Neural cell (in vitro differentiated cells): ENCODE results near the gene OSBP2. TPM values are rescaled to one million over a fixed set of nuclear protein-coding genes. Genes with fewer than 3 reads are reported as not detected.

ENCODE experiments used
- H2AFZ ChIP-seq: fragments of 200-600, 300-800 bp; sonication (generic), shearing (Covaris generic); 2 replicates; pipeline ENCODE4 v1.6.0; 2014; ENCODE audit warnings: low read depth, mild to moderate bottlenecking, antibody characterized with exemption, low read length, moderate library complexity
- H3F3A ChIP-seq: fragments of 200-600 bp; shearing (Covaris generic); 2 replicates; pipeline ENCODE4 v1.6.1; 2016; ENCODE audit warnings: mild to moderate bottlenecking, moderate library complexity, mixed read lengths, antibody characterized with exemption, low read length; ENCODE audit not compliant: insufficient read depth, poor library complexity, severe bottlenecking
- H3K27ac ChIP-seq: fragments of 200-600, 300-800 bp; sonication (generic), shearing (Covaris generic); 2 replicates; pipeline ENCODE4 v1.5.1; 2014; ENCODE audit warnings: mild to moderate bottlenecking, low read length, moderate library complexity
- H3K27me3 ChIP-seq: fragments of 300-800, 200-600 bp; sonication (generic), shearing (Covaris generic); 2 replicates; pipeline ENCODE4 v1.6.0; 2014; ENCODE audit warnings: mild to moderate bottlenecking, low read depth, low read length, moderate library complexity; ENCODE audit not compliant: insufficient read depth
- H3K36me3 ChIP-seq: fragments of 300-800, 200-600 bp; sonication (generic), shearing (Covaris generic); 2 replicates; pipeline ENCODE4 v1.5.1; 2014; ENCODE audit warnings: mild to moderate bottlenecking, antibody characterized with exemption, low read length, moderate library complexity; ENCODE audit not compliant: insufficient read depth
- H3K4me2 ChIP-seq: fragments of 300-800, 200-600 bp; sonication (generic), shearing (Covaris generic); 2 replicates; pipeline ENCODE4 v1.6.0; 2014; ENCODE audit warnings: mild to moderate bottlenecking, low read length
- H3K4me3 ChIP-seq: fragments of 300-800, 200-600 bp; sonication (generic), shearing (Covaris generic); 2 replicates; pipeline ENCODE4 v1.5.1; 2014; ENCODE audit warnings: mild to moderate bottlenecking, low read length, moderate library complexity
- H3K79me2 ChIP-seq: fragments of 200-600 bp; shearing (Covaris generic); replicated peaks from 2 replicates; pipeline ENCODE4 v1.6.0; 2014; ENCODE audit warnings: mild to moderate bottlenecking, low read length, moderate library complexity; ENCODE audit not compliant: insufficient read depth
- H3K9ac ChIP-seq: fragments of 300-800, 200-600 bp; sonication (generic), shearing (Covaris generic); 2 replicates; pipeline ENCODE4 v1.6.1; 2016; ENCODE audit warnings: mild to moderate bottlenecking, low read length, mixed read lengths
- H3K9me2 ChIP-seq: fragments of 200-600 bp; shearing (Covaris generic); 2 replicates; pipeline ENCODE4 v1.6.1; 2016; ENCODE audit warnings: mild to moderate bottlenecking, low read length, mixed read lengths; ENCODE audit not compliant: insufficient read depth
- H3K9me3 ChIP-seq: fragments of 200-600, 300-800 bp; sonication (generic), shearing (Covaris generic); 2 replicates; pipeline ENCODE4 v1.6.1; 2016; ENCODE audit warnings: mild to moderate bottlenecking, mixed run types, low read length, moderate library complexity, mixed read lengths
- H4K20me1 ChIP-seq: fragments of 200-600 bp; shearing (Covaris generic); 2 replicates; pipeline ENCODE4 v1.6.1; 2016; ENCODE audit warnings: mild to moderate bottlenecking, mixed run types; ENCODE audit not compliant: insufficient read depth
- EP300 ChIP-seq: fragments of 450-650 bp; conservative IDR thresholded peaks from 2 replicates; pipeline ENCODE4 v1.6.1; 2014; ENCODE audit warnings: antibody characterized with exemption, mild to moderate bottlenecking, moderate library complexity; ENCODE audit not compliant: poor library complexity, severe bottlenecking
- EZH2 ChIP-seq: fragments of 200-600, 300-800 bp; shearing (Covaris generic), sonication (generic); IDR thresholded peaks from 2 replicates; pipeline ENCODE4 v1.6.1; 2014; ENCODE audit warnings: antibody characterized with exemption, low read length, borderline replicate concordance, mild to moderate bottlenecking; ENCODE audit not compliant: insufficient read depth, poor library complexity, severe bottlenecking
- MXI1 ChIP-seq: fragments of 450-650 bp; conservative IDR thresholded peaks from 2 replicates; pipeline ENCODE4 v1.6.1; 2014; ENCODE audit warnings: antibody characterized with exemption, mild to moderate bottlenecking; ENCODE audit not compliant: poor library complexity, severe bottlenecking
- POLR2AphosphoS5 ChIP-seq: IDR thresholded peaks from 2 replicates; pipeline ENCODE4 v1.6.1; 2012
- RAD21 ChIP-seq: fragments of 450-650 bp; conservative IDR thresholded peaks from 2 replicates; pipeline ENCODE4 v1.6.1; 2014; ENCODE audit warnings: antibody characterized with exemption, mild to moderate bottlenecking, moderate library complexity
- SMC3 ChIP-seq: fragments of 450-650 bp; conservative IDR thresholded peaks from 2 replicates; pipeline ENCODE4 v1.6.1; 2014; ENCODE audit warnings: antibody characterized with exemption, mild to moderate bottlenecking, moderate library complexity; ENCODE audit not compliant: poor library complexity
- TAF1 ChIP-seq: IDR thresholded peaks from 2 replicates; pipeline ENCODE4 v1.6.1; 2012; ENCODE audit warnings: low read depth
- polyA plus RNA-seq: library from polyadenylated mRNA; depleted of rRNA; stranded (reverse); fragments of >200 nt; gene quantifications from 2 replicates; pipeline ENCODE4 v1.2.3, GENCODE V29; 2014
- TF ChIP-seq, protein P1 (sequence below): IDR thresholded peaks from 2 replicates; pipeline ENCODE4 v1.6.1; 2012; ENCODE audit warnings: borderline replicate concordance
- TF ChIP-seq, protein P2 (sequence below): fragments of 450-650 bp; IDR thresholded peaks from 2 replicates; pipeline ENCODE4 v1.5.1; 2014; ENCODE audit warnings: antibody characterized with exemption, mild to moderate bottlenecking, moderate library complexity; ENCODE audit not compliant: poor library complexity, severe bottlenecking

Gene OSBP2
- polyA plus RNA-seq, 1 donor from 2014 or later, result 8.7 TPM

DNA sequence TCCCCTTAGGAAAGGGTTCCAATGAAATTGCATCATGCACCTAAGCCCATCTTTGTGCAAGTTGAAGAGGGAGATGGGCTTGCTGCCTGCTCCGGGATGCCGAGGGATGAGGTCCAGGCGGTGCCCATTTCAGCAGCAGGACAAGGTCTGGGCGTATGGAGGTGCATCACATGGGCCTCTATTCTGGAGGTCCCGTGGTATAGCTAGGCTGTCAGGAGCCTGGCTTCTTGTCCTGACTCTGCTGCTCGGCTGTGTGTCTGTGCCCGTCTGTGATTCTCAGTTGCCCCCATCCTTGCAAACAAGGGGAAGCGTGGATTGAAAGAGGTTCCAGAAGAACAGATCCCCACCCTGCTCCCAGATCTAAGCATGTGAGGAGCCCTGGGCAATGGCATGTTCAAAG lies 130.0 kb downstream of the OSBP2 start:
- H3K36me3 ChIP-seq, result no peaks in the 10 kb centered on the region
- no peaks in the 10 kb centered on the region for H3K9me2 ChIP-seq
- H4K20me1 ChIP-seq, result no peaks in the 10 kb centered on the region
- H3K4me2 ChIP-seq, result no peak overlapping the region
- no peak for TF ChIP-seq EP300
- no peak for TF ChIP-seq SMC3
- TF ChIP-seq TAF1, result no peak
- TF ChIP-seq, protein P1, sequence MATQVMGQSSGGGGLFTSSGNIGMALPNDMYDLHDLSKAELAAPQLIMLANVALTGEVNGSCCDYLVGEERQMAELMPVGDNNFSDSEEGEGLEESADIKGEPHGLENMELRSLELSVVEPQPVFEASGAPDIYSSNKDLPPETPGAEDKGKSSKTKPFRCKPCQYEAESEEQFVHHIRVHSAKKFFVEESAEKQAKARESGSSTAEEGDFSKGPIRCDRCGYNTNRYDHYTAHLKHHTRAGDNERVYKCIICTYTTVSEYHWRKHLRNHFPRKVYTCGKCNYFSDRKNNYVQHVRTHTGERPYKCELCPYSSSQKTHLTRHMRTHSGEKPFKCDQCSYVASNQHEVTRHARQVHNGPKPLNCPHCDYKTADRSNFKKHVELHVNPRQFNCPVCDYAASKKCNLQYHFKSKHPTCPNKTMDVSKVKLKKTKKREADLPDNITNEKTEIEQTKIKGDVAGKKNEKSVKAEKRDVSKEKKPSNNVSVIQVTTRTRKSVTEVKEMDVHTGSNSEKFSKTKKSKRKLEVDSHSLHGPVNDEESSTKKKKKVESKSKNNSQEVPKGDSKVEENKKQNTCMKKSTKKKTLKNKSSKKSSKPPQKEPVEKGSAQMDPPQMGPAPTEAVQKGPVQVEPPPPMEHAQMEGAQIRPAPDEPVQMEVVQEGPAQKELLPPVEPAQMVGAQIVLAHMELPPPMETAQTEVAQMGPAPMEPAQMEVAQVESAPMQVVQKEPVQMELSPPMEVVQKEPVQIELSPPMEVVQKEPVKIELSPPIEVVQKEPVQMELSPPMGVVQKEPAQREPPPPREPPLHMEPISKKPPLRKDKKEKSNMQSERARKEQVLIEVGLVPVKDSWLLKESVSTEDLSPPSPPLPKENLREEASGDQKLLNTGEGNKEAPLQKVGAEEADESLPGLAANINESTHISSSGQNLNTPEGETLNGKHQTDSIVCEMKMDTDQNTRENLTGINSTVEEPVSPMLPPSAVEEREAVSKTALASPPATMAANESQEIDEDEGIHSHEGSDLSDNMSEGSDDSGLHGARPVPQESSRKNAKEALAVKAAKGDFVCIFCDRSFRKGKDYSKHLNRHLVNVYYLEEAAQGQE, result no peak
- TF ChIP-seq MXI1, result no peak
- no peak for TF ChIP-seq EZH2
- no peak for TF ChIP-seq POLR2AphosphoS5
- TF ChIP-seq, protein P2, sequence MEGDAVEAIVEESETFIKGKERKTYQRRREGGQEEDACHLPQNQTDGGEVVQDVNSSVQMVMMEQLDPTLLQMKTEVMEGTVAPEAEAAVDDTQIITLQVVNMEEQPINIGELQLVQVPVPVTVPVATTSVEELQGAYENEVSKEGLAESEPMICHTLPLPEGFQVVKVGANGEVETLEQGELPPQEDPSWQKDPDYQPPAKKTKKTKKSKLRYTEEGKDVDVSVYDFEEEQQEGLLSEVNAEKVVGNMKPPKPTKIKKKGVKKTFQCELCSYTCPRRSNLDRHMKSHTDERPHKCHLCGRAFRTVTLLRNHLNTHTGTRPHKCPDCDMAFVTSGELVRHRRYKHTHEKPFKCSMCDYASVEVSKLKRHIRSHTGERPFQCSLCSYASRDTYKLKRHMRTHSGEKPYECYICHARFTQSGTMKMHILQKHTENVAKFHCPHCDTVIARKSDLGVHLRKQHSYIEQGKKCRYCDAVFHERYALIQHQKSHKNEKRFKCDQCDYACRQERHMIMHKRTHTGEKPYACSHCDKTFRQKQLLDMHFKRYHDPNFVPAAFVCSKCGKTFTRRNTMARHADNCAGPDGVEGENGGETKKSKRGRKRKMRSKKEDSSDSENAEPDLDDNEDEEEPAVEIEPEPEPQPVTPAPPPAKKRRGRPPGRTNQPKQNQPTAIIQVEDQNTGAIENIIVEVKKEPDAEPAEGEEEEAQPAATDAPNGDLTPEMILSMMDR, result no peak
- no peak for TF ChIP-seq RAD21
- H3K9ac ChIP-seq, result no peak overlapping the region
- H3K79me2 ChIP-seq, result no peaks in the 10 kb centered on the region
- H3K4me3 ChIP-seq, result no peak overlapping the region
- no peak overlapping the region for H3K27ac ChIP-seq
- H3K27me3 ChIP-seq, result peaks cover 42% of the 10 kb centered on the region
- H3F3A ChIP-seq, result no peaks in the 10 kb centered on the region
- no peak overlapping the region for H2AFZ ChIP-seq
- no peaks in the 10 kb centered on the region for H3K9me3 ChIP-seq

DNA sequence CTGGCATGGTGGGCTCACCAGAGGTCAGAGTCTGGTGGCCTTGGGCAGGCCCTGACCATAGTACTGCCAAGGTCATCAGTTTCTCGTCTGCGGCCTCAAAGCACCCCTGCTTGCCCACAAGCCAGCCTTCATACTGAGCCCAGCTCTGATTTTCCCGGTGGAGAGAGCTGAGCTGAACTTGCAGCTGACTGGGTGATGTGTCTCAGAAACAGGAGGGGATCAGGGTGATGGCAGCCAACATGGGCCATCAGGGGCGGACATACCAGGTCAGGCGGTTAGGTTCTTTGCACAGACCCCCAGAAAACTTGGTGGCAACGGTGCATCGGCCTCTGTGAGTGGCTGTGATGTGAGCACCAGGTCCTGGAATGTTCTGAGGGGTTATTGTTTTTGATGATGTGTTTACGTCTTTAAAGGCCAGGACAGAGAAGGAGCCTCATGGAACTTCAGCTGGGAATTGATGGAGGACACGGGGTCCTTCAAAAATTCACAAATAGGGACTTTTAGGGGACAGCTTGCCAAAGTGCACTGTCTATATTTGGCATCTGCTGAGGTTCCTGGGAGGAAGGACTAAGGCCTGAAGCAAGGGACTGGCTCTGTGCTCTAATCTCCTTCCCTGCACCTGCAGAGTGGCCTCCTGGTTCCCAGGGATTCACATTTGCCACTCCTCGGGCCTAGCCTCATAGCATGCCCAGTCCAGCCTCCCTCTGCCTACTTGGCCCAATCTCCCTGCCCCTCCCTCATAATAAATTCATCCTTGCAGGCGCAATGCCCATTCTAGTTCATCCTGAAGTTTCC lies 131.2 kb downstream of the OSBP2 start:
- H3K27me3 ChIP-seq, result peaks cover 39% of the 10 kb centered on the region
- no peaks in the 10 kb centered on the region for H3K36me3 ChIP-seq
- H3K9me2 ChIP-seq, result no peaks in the 10 kb centered on the region
- no peak for TF ChIP-seq MXI1
- no peak for TF ChIP-seq RAD21
- TF ChIP-seq EP300, result no peak
- no peak for TF ChIP-seq EZH2
- TF ChIP-seq TAF1, result no peak
- no peak for TF ChIP-seq POLR2AphosphoS5
- no peak for TF ChIP-seq SMC3
- TF ChIP-seq, protein P1, result no peak
- TF ChIP-seq, protein P2, result no peak
- H3K4me3 ChIP-seq, result no peak overlapping the region
- H3K27ac ChIP-seq, result no peak overlapping the region
- H3K4me2 ChIP-seq, result no peak overlapping the region
- no peaks in the 10 kb centered on the region for H3K79me2 ChIP-seq
- H4K20me1 ChIP-seq, result no peaks in the 10 kb centered on the region
- H2AFZ ChIP-seq, result no peak overlapping the region
- H3F3A ChIP-seq, result no peaks in the 10 kb centered on the region
- H3K9ac ChIP-seq, result no peak overlapping the region
- no peaks in the 10 kb centered on the region for H3K9me3 ChIP-seq
